Left cardiac atrium (tissue), 4 donors: Measurements from ENCODE around the gene PCNX2. TPM values are rescaled to one million over a fixed set of nuclear protein-coding genes. Genes with fewer than 3 reads are reported as not detected.

ENCODE experiments used
- ATAC-seq, 2 donors: fragments of 200-7000 bp; cut with Tn5 transposase; one replicate each; pipeline ENCODE4 v1.9.1; 2020; ENCODE audit warnings: mild to moderate bottlenecking in 2 of 2, moderate library complexity in 2 of 2
- DNase-seq: peaks from one replicate; pipeline ENCODE4 v3.0.0-alpha.2; 2020
- intact Hi-C, 2 donors: fragments of 100-400 bp; cut with DNase I; formaldehyde crosslinking; loops; one replicate each; pipeline versions ENCODE4 v1.14.1 to v1.15.1; 2022 to 2023
- total RNA-seq, 2 donors: library from RNA; stranded (reverse); fragmentation: NEBNext Ultra II Directional; extraction: Animal tissue kit (Norgen Biotek cat#: 25700); gene quantifications; one replicate each; pipeline ENCODE4 v1.2.1, GENCODE V29; 2021
- donor health status: DM: no; HTN: yes; CAD: no.
- donor health status: DM: no; HTN: yes; CAD: no; lungs with severe emphysema.
- donor health status: DM: yes; HTN: yes; CAD: no.
- donor health status: Dilated cardiomyopathy.

The PCNX2 gene
- total RNA-seq, 2 donors from 2014 or later, result 3.2 to 4.2 TPM

- intact Hi-C loops, result no loop called here
- ATAC-seq (peak in 1 of 2 donors; percentile 56), DNase-seq (no peak)
Measured at GRCh38 chr1:233269656-233270055, 25.9 kb downstream of the PCNX2 start.

- intact Hi-C loops, result no loop called here
- DNase-seq (no peak), ATAC-seq (no peak)
Measured at GRCh38 chr1:233268389-233269022, 27.0 kb downstream of the PCNX2 start.

- ATAC-seq, result no peak
Measured at GRCh38 chr1:233261695-233262094, 33.8 kb downstream of the PCNX2 start.

GRCh38 chr1:233261206-233261605 is 34.3 kb downstream of the PCNX2 start:
- intact Hi-C loops, result no loop called here
- DNase-seq (no peak), ATAC-seq (no peak)

More at GRCh38 chr1:233261695-233262094, 33.8 kb downstream of the PCNX2 start:
- no peak for DNase-seq
- intact Hi-C loops, result no loop called here

GRCh38 chr1:233257786-233258185 is 37.7 kb downstream of the PCNX2 start:
- intact Hi-C loops, result no loop called here
- DNase-seq (no peak), ATAC-seq (no peak)

- DNase-seq (no peak), ATAC-seq (no peak)
- intact Hi-C loops, result no loop called here
Measured at GRCh38 chr1:233256789-233257188, 38.7 kb downstream of the PCNX2 start.

GRCh38 chr1:233256191-233256590 is 39.3 kb downstream of the PCNX2 start:
- ATAC-seq, result no peak
- intact Hi-C loops, result no loop called here

GRCh38 chr1:233255145-233255544 is 40.4 kb downstream of the PCNX2 start:
- ATAC-seq, result no peak
- intact Hi-C loops, result no loop called here
- no peak for DNase-seq

More at GRCh38 chr1:233256191-233256590, 39.3 kb downstream of the PCNX2 start:
- DNase-seq, result no peak

GRCh38 chr1:233253832-233254331 is 41.6 kb downstream of the PCNX2 start:
- intact Hi-C loops, result no loop called here
- no peak for ATAC-seq
- DNase-seq, result no peak

- intact Hi-C loops, result no loop called here
- ATAC-seq (no peak), DNase-seq (no peak)
Measured at GRCh38 chr1:233253231-233253831, 42.2 kb downstream of the PCNX2 start.

- intact Hi-C loops, result no loop called here
- DNase-seq (no peak), ATAC-seq (peak in 1 of 2 donors; percentile 65)
Measured at GRCh38 chr1:233252441-233252840, 43.1 kb downstream of the PCNX2 start.

GRCh38 chr1:233251201-233251720 is 44.3 kb downstream of the PCNX2 start:
- ATAC-seq, result no peak
- intact Hi-C loops, result no loop called here
- no peak for DNase-seq

GRCh38 chr1:233248014-233248413 is 47.5 kb downstream of the PCNX2 start:
- ATAC-seq (no peak), DNase-seq (no peak)
- intact Hi-C loops, result loop anchor here in 1 of 2 donors (10.0 kb wide), 1 partner anchor 1493 kb away; no protein-coding TSS in a partner anchor

- ATAC-seq (no peak), DNase-seq (no peak)
- intact Hi-C loops, result loop anchor here in 1 of 2 donors (10.0 kb wide), 1 partner anchor 1492 kb away; no protein-coding TSS in a partner anchor
Measured at GRCh38 chr1:233246965-233247364, 48.6 kb downstream of the PCNX2 start.

GRCh38 chr1:233245191-233245765 is 50.2 kb downstream of the PCNX2 start:
- ATAC-seq (no peak), DNase-seq (no peak)
- intact Hi-C loops, result loop anchor here in 1 of 2 donors (10.0 kb wide), 1 partner anchor 1490 kb away; no protein-coding TSS in a partner anchor

GRCh38 chr1:233244183-233244582 is 51.3 kb downstream of the PCNX2 start:
- no peak for DNase-seq
- intact Hi-C loops, result loop anchor here in 1 of 2 donors (10.0 kb wide), 1 partner anchor 1489 kb away; no protein-coding TSS in a partner anchor
- ATAC-seq, result no peak

- intact Hi-C loops, result loop anchor here in 1 of 2 donors (10.0 kb wide), 1 partner anchor 1488 kb away; no protein-coding TSS in a partner anchor
- ATAC-seq (peak in 1 of 2 donors; percentile 33), DNase-seq (no peak)
Measured at GRCh38 chr1:233242827-233243483, 52.6 kb downstream of the PCNX2 start.

GRCh38 chr1:233241759-233242158 is 53.8 kb downstream of the PCNX2 start:
- ATAC-seq, result no peak
- intact Hi-C loops, result loop anchor here in 1 of 2 donors (2.0 to 10.0 kb wide), 2 partner anchors 607 to 1487 kb away; no protein-coding TSS in a partner anchor

More at GRCh38 chr1:233241759-233242158, 53.8 kb downstream of the PCNX2 start:
- DNase-seq, result no peak
